ENCODE measurements around the gene CFD. TPM values are rescaled to one million over a fixed set of nuclear protein-coding genes. Genes with fewer than 3 reads are reported as not detected.

The CFD gene
- total RNA-seq, 1 donor from 2014 or later = 5.2 TPM

DNA sequence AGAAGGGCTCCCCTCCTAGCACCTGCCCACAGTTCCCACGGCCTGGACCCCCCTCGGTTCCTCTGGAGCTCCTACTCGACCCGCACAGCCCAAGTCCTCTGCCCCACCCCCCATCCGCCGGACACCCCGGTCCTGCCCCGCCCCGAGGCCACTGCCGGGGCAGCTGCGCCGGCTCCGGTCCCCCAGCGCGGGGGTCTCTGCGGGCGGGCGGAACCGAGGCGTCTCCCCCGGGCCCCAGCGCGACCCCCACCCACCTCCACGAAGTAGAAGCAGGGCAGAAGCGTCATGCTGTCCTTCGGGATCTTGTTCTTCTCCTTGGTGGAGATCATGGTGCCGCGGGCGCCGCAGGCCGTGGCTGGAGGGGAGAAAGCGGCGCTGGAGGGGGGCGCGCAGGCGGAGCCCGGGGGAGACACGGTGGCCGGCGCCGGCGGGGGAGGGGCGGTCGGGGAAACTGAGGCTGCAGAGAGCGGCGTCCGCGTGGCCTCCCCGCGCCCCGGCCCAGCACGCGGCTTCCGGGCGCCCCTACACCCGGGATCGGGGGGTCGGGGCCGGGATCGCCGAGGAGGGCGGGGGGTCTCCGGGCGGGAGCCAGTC, 38.1 kb upstream of the CFD start:
- no peak for DNase-seq (ENCODE audit: low read depth)

DNA sequence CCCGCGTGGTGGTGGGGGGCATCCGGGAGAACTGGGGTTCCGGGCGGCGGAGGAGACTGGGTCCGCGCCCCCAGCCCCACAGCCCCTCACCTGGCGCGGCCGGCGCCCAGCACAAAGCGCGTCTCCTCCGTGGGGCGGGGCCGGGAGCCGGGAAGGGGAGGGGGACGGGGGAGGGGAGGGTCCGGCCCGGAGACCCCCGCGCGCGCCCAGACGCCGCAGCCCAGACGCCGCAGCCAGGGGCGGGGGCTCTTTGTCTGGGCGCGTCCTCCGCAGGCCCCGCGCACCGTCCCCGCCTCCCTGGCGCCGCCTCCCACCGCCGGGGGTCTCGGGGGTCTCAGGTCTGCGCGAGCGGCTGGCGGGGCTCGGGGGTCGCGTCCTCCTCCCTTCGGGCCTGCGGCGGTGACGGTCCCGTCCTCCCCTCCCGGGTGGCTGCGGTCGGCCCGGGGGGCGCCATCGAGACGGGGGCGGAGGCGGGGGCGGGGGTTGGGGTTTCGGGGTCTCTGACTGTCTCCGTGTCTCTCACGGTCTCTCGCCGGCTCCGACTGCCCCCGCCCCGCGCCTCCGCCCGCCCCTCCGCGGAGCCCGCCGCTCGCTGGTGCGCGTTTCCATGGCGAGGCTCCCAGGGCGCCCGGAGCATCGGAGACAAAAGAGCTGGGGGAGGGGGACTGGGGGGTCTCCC, 37.5 kb upstream of the CFD start, which contains the start of gene PLPPR3:
Gene PLPPR3, minus strand, starts transcription at position 131 of the 679 bp plus-strand sequence. CDS start 396 bp downstream, outside the sequence.
- DNase-seq (ENCODE audit: low read depth) = no peak
- H3K4me3 ChIP-seq (ENCODE audit: low read depth, low read length) = no peak within 1 kb of the TSS
- no peak for TF ChIP-seq CTCF (conservative IDR thresholded peaks at IDR 0.05; ENCODE audit: low read depth, low read length)

More for the DNA sequence above, 38.1 kb upstream of the CFD start:
- no peak overlapping the region for H3K4me3 ChIP-seq (ENCODE audit: low read depth, low read length)
- no peak for TF ChIP-seq CTCF (conservative IDR thresholded peaks at IDR 0.05; ENCODE audit: low read depth, low read length)

DNA sequence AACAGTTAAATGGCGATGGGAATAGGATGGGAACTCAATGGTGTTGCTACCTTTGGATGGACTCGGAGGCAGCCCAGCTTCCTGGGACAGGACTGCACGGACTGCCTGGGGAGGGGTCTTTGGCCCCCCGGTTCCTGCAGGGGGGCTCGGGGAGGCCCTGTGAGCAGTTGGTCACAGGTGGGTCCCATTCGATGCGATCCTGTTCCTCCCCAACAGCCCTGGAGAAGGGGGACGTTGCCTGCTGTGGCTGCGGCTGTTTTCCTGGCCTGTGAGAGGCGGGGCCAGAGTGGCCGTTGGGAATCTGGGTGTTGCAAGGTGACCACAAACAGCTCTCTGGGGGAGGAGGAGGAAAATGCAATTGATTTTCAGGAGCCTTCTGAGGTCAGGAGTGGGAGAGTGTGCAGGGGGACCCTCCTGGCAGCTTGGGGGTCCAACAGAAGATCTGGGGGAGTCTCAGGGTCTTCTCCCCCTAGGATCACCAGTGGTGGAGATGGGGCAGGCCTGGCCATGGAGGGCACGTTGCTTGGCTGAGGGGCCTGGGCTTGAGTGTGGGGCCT, 35.8 kb upstream of the CFD start:
- no peak overlapping the region for H3K4me3 ChIP-seq (ENCODE audit: low read depth, low read length)
- DNase-seq (ENCODE audit: low read depth) = no peak
- no peak for TF ChIP-seq CTCF (conservative IDR thresholded peaks at IDR 0.05; ENCODE audit: low read depth, low read length)

DNA sequence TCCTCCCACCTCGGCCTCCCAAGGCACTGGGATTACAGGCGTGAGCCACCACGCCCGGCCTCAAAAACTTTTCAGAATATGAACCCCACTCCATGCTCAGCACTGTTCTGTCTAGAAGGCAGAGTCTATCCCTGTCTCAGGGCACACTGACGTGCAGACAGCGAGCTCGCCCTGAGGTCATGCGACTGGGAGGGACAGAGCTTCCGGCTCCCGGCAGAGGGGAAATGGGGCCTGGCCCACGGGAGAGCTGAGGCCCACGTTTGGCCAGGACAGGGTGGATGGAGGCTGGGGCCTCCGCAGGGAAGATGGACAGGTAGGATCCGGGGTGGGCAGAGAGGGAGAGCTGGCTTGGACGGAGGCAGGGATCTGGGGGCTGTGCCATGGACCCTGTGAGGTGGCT, 34.6 kb upstream of the CFD start:
- DNase-seq (ENCODE audit: low read depth) = no peak
- no peak overlapping the region for H3K4me3 ChIP-seq (ENCODE audit: low read depth, low read length)
- TF ChIP-seq CTCF (conservative IDR thresholded peaks at IDR 0.05; ENCODE audit: low read depth, low read length) = no peak

DNA sequence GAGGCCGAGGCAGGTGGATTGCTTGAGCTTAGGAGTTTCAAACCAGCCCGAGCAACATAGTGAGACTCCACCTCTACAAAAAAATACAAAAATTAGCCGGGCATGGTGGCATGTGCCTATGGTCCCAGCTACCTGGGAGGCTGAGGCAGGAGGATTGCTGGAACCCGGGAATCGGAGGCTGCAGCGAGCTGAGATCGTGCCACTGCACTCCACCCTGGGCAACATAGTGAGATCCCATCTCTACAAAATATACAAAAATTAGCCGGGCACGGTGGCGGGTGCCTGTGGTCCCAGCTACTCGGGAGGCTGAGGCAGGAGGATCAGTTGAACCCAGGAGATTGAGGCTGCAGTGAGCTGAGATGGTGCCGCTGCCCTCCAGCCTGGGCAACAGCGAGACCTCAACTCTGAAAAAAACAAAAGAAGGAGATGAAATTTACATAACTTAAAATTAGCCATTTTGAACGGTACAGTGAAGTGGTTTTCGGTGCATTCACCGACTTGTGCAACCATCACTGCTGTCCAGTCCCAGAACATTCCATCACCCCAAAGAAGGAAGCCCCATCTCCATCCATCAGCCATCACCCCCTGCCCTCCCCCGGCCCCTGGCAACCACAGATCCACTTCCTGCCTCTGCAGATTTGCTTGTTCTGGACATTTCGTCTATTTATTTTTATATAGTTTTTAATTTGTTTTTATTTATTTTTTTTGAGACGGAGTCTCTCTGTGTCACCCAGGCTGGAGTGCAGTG, 33.4 kb upstream of the CFD start:
- TF ChIP-seq CTCF (conservative IDR thresholded peaks at IDR 0.05; ENCODE audit: low read depth, low read length) = no peak
- H3K4me3 ChIP-seq (ENCODE audit: low read depth, low read length) = no peak overlapping the region
- DNase-seq (ENCODE audit: low read depth) = no peak

GRCh38 chr19:827314-827709, 32.2 kb upstream of the CFD start:
- no peak for DNase-seq (ENCODE audit: low read depth)
- no peak for TF ChIP-seq CTCF (conservative IDR thresholded peaks at IDR 0.05; ENCODE audit: low read depth, low read length)
- H3K4me3 ChIP-seq (ENCODE audit: low read depth, low read length) = no peak overlapping the region
